ENCODE data around the gene KIAA1958. TPM values are rescaled to one million over a fixed set of nuclear protein-coding genes. Genes with fewer than 3 reads are reported as not detected.

Gene KIAA1958
- total RNA-seq, 1 donor from 2014 or later = 14.2 TPM

DNA sequence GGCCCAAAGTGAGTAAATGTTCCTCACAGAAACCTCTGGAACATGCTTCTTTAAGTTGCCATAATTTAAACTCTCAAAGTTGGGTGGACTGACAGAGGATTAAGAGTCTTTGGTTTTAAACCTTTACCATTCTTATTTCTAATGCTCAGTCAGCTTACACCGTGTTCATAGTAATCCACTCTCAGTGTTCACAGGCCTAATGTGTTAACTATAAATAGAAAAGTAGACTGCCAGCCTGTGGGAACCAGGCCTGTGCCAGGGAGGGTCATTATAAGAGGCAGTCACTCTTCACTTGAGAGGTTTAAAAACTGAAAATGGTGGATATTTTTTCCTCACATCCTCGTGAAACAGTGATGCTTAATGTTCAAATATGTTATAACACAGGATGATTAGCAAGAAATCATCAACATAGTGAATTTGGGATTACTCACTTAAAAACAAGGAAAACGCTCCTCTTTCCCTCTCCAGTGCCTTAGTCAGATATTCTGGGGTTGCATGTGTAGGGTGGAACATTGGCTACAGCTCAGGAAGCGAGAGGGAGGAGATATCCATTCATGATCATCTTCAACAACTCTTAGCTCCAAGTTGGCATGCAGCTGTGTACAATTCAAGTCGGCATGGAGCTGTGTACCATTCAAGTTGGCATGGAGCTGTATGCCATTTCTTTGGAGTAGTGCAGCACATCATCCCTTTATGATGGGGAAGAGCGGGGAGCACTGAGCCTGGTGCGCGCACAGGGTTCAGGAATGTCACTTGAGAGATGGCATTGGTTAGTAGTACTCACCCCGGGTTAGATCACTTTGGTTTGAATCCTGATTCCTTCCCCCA, 65.8 kb downstream of the KIAA1958 start:
- Histone ChIP-seq H3K27me3 (no peaks in the 10 kb centered on the region), H3K36me3 (no peaks in the 10 kb centered on the region), H3K27ac (no peak overlapping the region), H3K9me3 (no peaks in the 10 kb centered on the region), H3K4me3 (no peak overlapping the region), H3K4me1 (no peaks in the 10 kb centered on the region)
- TF ChIP-seq, protein P1, sequence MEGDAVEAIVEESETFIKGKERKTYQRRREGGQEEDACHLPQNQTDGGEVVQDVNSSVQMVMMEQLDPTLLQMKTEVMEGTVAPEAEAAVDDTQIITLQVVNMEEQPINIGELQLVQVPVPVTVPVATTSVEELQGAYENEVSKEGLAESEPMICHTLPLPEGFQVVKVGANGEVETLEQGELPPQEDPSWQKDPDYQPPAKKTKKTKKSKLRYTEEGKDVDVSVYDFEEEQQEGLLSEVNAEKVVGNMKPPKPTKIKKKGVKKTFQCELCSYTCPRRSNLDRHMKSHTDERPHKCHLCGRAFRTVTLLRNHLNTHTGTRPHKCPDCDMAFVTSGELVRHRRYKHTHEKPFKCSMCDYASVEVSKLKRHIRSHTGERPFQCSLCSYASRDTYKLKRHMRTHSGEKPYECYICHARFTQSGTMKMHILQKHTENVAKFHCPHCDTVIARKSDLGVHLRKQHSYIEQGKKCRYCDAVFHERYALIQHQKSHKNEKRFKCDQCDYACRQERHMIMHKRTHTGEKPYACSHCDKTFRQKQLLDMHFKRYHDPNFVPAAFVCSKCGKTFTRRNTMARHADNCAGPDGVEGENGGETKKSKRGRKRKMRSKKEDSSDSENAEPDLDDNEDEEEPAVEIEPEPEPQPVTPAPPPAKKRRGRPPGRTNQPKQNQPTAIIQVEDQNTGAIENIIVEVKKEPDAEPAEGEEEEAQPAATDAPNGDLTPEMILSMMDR (IDR thresholded peaks at IDR 0.05) = no peak
- ATAC-seq (no peak), DNase-seq (no peak)
- intact Hi-C loops (cut with DNase I) = no loop called here

DNA sequence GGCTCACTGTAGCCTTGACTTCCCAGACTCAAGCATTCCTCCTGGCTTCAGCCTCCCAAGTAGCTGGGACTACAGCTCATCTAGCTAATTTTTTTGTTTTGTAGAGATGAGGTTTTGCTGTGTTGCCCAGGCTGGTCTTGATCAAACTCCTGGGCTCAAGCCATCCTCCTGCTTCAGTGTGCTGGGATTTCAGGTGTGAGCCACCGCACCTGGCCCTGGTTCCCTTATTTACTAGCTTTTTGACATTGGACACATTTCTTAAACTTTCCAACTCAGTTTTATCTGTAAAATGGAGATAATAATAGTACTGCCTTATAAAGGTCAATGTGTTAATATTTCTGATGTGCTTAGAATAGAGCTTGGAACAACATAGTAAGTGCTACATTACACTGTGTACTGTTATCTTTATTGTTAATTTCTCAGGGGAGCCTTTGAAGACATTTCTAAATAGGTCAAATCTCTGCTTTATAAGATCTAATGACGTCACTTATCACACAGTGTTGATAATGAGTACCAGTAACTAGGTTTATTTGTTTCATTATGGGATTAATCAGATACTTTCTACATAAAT, 66.7 kb downstream of the KIAA1958 start:
- Histone ChIP-seq H3K27ac (no peak overlapping the region), H3K27me3 (no peaks in the 10 kb centered on the region), H3K4me3 (no peak overlapping the region), H3K9me3 (no peaks in the 10 kb centered on the region), H3K36me3 (no peaks in the 10 kb centered on the region), H3K4me1 (no peaks in the 10 kb centered on the region)
- DNase-seq (no peak), ATAC-seq (no peak)
- TF ChIP-seq, protein P1 (IDR thresholded peaks at IDR 0.05) = no peak
- intact Hi-C loops (cut with DNase I) = no loop called here

DNA sequence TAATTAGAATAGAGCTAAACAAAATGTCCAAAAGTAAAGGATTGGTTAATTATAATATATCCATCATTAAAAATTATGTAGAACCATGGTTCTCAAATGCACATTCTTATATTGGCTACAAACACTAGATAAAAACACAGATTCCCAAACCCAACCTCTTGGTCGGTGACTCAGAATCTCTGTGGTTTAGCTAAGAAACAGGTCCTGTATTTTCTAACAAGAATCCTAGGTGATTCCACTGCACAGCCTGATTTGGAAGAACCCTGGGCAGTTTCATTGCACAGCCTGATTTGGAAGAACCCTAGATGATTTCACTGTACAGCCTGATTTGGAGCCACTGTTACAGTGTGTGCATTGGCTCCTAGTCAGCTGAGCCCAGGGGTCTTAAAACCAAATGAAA, 67.9 kb downstream of the KIAA1958 start:
- Histone ChIP-seq H3K27me3 (no peaks in the 10 kb centered on the region), H3K4me1 (no peaks in the 10 kb centered on the region), H3K4me3 (no peak overlapping the region), H3K9me3 (no peaks in the 10 kb centered on the region), H3K27ac (no peak overlapping the region), H3K36me3 (no peaks in the 10 kb centered on the region)
- no peak for ATAC-seq
- TF ChIP-seq, protein P1 (IDR thresholded peaks at IDR 0.05) = no peak
- intact Hi-C loops (cut with DNase I) = no loop called here
- no peak for DNase-seq

DNA sequence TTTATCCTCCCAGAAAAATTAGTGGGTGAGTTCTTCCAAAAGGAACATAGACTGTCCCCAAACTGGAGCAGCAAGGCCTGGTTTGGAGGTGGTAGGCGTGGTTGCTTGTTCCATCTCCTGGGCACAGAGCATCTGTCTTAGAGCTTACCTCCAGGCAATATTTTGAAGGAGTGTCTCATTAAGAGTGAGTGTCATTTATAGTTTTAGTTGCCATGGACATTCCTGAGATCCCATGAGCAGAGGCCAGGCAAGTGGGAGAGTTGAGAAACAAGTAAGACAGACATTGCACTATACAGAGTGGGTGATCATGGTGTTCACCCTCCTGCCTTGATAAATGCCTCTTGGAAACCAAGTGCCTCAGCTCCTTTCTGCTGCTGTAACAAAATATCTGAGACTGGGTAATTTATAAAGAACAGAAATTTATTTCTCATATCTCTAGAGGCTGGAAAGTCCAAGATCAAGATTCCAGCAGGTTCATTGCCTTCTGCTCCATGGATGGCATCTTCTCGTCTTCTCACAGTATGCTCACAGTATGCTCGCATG, 68.5 kb downstream of the KIAA1958 start:
- Histone ChIP-seq H3K27me3 (no peaks in the 10 kb centered on the region), H3K27ac (no peak overlapping the region), H3K9me3 (no peaks in the 10 kb centered on the region), H3K36me3 (no peaks in the 10 kb centered on the region), H3K4me3 (no peak overlapping the region), H3K4me1 (no peaks in the 10 kb centered on the region)
- DNase-seq (no peak), ATAC-seq (no peak)
- intact Hi-C loops (cut with DNase I) = no loop called here
- TF ChIP-seq, protein P1 (IDR thresholded peaks at IDR 0.05) = no peak

DNA sequence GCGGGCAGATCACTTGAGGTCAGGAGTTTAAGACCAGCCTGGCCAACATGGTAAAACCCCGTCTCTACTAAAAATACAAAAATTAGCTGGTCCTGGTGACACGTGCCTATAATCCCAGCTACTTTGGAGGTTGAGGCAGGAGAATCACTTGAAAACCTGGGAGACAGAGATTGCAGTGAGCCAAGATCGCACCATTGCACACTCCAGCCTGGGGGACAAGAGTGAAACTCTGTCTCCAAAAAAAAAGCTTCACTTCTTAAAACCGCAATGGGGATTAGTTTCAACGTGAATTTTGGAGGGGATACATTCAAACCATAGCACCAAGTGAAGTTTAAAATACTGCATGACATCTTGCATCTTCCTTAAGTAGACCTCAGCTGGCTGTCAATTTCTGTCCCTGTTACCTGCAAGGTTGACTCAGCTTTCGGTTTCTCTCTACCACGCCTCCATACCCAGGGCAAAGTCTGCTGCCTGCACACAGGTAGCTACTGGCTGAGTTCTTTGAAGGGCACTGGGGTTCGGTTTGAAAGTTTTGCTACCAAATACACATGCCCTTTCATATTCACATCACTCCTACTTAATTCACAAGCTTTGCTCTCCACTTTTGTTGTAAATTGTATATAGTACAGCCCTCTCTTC, 69.3 kb downstream of the KIAA1958 start:
- ATAC-seq = no peak
- Histone ChIP-seq H3K27me3 (no peaks in the 10 kb centered on the region), H3K4me1 (no peaks in the 10 kb centered on the region), H3K27ac (no peak overlapping the region), H3K36me3 (no peaks in the 10 kb centered on the region), H3K9me3 (no peaks in the 10 kb centered on the region), H3K4me3 (no peak overlapping the region)
- no peak for DNase-seq
- TF ChIP-seq, protein P1 (IDR thresholded peaks at IDR 0.05) = no peak
- intact Hi-C loops (cut with DNase I) = no loop called here
